SK-N-SH treated with all-trans-retinoic acid at 6 μM for 48 hours (cell line): ENCODE data around the gene FAM216A.

Source experiments
- ATAC-seq: fragments of 200-7000 bp; cut with Tn5 transposase; 3 replicates; pipeline ENCODE4 v1.9.1; 2020; ENCODE audit warnings: mild to moderate bottlenecking, moderate library complexity
- ARNTL ChIP-seq: fragments of 450-650 bp; formaldehyde crosslinking; IDR thresholded peaks from 2 replicates; pipeline ENCODE4 v1.5.0; 2020; ENCODE audit warnings: low read depth, mild to moderate bottlenecking, moderate library complexity, borderline replicate concordance
- BACH2 ChIP-seq: fragments of 250-450 bp; sonication (Bioruptor Pico); IDR thresholded peaks from 2 replicates; pipeline ENCODE4 v1.9.0; 2021; ENCODE audit warnings: mild to moderate bottlenecking, borderline replicate concordance
- CSDC2 ChIP-seq: fragments of 250-450 bp; sonication (Bioruptor Pico); IDR thresholded peaks from 2 replicates; pipeline ENCODE4 v1.5.0; 2020; ENCODE audit warnings: mild to moderate bottlenecking, moderate library complexity
- CSRNP3 ChIP-seq: fragments of 250-450 bp; sonication (Bioruptor Pico); IDR thresholded peaks from 2 replicates; pipeline ENCODE4 v1.5.1; 2021; ENCODE audit warnings: mild to moderate bottlenecking, moderate library complexity
- ESRRG ChIP-seq: fragments of 250-450 bp; sonication (Bioruptor Pico); IDR thresholded peaks from 2 replicates; pipeline ENCODE4 v1.6.1; 2021; ENCODE audit warnings: mild to moderate bottlenecking
- GLIS3 ChIP-seq: fragments of 250-450 bp; sonication (Bioruptor Pico); IDR thresholded peaks from 2 replicates; pipeline ENCODE4 v1.5.0; 2020; ENCODE audit warnings: mild to moderate bottlenecking, moderate library complexity
- ISL1 ChIP-seq: fragments of 250-450 bp; sonication (Bioruptor Pico); IDR thresholded peaks from 2 replicates; pipeline ENCODE4 v2.1.2; 2022; ENCODE audit warnings: mild to moderate bottlenecking, moderate library complexity
- OSR1 ChIP-seq: fragments of 250-450 bp; sonication (Bioruptor Pico); IDR thresholded peaks from 2 replicates; pipeline ENCODE4 v1.8.0; 2022; ENCODE audit warnings: moderate library complexity, mild to moderate bottlenecking, inconsistent platforms
- POU6F1 ChIP-seq: fragments of 250-450 bp; sonication (Bioruptor Pico); IDR thresholded peaks from 2 replicates; pipeline ENCODE4 v1.8.0; 2021; ENCODE audit warnings: low read depth, mild to moderate bottlenecking, moderate library complexity, borderline replicate concordance
- PPARA ChIP-seq: fragments of 250-450 bp; sonication (Bioruptor Pico); IDR thresholded peaks from 2 replicates; pipeline ENCODE4 v1.5.0; 2020; ENCODE audit warnings: mild to moderate bottlenecking, borderline replicate concordance
- SNAI2 ChIP-seq: fragments of 250-450 bp; sonication (Bioruptor Pico); IDR thresholded peaks from 2 replicates; pipeline ENCODE4 v1.5.0; 2020; ENCODE audit warnings: mild to moderate bottlenecking, moderate library complexity
- TCF4 ChIP-seq: fragments of 250-450 bp; sonication (Bioruptor Pico); IDR thresholded peaks from 2 replicates; pipeline ENCODE4 v1.8.0; 2021; ENCODE audit warnings: mild to moderate bottlenecking, moderate library complexity, borderline replicate concordance
- TOX ChIP-seq: fragments of 250-450 bp; sonication (Bioruptor Pico); IDR thresholded peaks from 2 replicates; pipeline ENCODE4 v1.8.0; 2021; ENCODE audit warnings: mild to moderate bottlenecking, moderate library complexity, borderline replicate concordance
- ZC3H10 ChIP-seq: fragments of 250-450 bp; sonication (Bioruptor Pico); IDR thresholded peaks from 2 replicates; pipeline ENCODE4 v1.5.1; 2021; ENCODE audit warnings: mild to moderate bottlenecking, moderate library complexity
- ZFP3 ChIP-seq: fragments of 250-450 bp; sonication (Bioruptor Pico); IDR thresholded peaks from 2 replicates; pipeline ENCODE4 v1.5.0; 2020; ENCODE audit warnings: mild to moderate bottlenecking, moderate library complexity
- ZFP30 ChIP-seq: fragments of 450-650 bp; formaldehyde crosslinking; IDR thresholded peaks from 2 replicates; pipeline ENCODE4 v1.5.0; 2022; ENCODE audit warnings: mild to moderate bottlenecking, moderate library complexity
- ZNF565 ChIP-seq: fragments of 450-650 bp; formaldehyde crosslinking; conservative IDR thresholded peaks from 2 replicates; pipeline ENCODE4 v1.5.0; 2020; ENCODE audit warnings: low read depth, mild to moderate bottlenecking, moderate library complexity
- ZNF70 ChIP-seq: fragments of 450-650 bp; formaldehyde crosslinking; IDR thresholded peaks from 2 replicates; pipeline ENCODE4 v1.5.0; 2020; ENCODE audit warnings: mild to moderate bottlenecking, moderate library complexity
- ZNF8 ChIP-seq: fragments of 450-650 bp; formaldehyde crosslinking; IDR thresholded peaks from 2 replicates; pipeline ENCODE4 v1.5.0; 2020; ENCODE audit warnings: mild to moderate bottlenecking, moderate library complexity
- TF ChIP-seq, protein P1 (sequence below): fragments of 250-450 bp; sonication (Bioruptor Pico); IDR thresholded peaks from 2 replicates; pipeline ENCODE4 v1.8.0; 2020; ENCODE audit warnings: mild to moderate bottlenecking, moderate library complexity, borderline replicate concordance
- TF ChIP-seq, protein P2 (sequence below): fragments of 250-450 bp; sonication (Bioruptor Pico); IDR thresholded peaks from 2 replicates; pipeline ENCODE4 v1.5.0; 2020; ENCODE audit warnings: mild to moderate bottlenecking, moderate library complexity
- TF ChIP-seq, protein P3 (sequence below): fragments of 250-450 bp; sonication (Bioruptor Pico); IDR thresholded peaks from 2 replicates; pipeline ENCODE4 v1.5.1; 2020; ENCODE audit warnings: low read depth, mild to moderate bottlenecking, moderate library complexity

FAM216A gene

DNA sequence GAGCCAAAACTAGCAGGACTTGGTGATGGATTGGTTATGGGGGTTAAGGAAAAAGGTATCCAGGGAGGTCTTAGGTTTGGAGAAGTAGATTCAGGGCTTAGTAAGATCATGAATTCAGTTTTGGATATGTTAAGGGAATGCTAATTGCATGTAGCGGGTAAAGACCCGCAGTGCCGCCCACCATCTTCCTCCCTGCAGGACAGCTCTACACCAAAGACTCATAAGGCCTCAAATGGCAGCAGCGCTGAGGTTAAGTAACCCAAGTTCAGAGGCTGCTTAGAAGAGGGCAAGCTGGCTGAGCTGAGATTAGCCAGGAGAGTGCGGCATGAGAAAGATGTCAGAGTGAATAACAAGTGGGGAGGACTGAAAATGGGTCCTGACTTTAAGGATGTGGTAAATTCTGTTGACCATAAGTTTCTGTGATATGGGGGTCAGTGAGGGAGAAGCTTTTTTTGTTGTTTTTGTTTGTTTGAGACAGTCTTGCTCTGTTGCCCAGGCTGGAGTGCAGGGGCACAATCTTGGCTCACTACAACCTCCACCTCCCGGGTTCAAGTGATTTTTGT is 59.7 kb downstream of the FAM216A start:
- ATAC-seq, result no peak
- no peak for TF ChIP-seq GLIS3 (CRISPR knock-in tag)
- no peak for TF ChIP-seq ESRRG (CRISPR knock-in tag)

GRCh38 chr12:110530511-110530910 is 61.9 kb downstream of the FAM216A start:
- ATAC-seq, result no peak

DNA sequence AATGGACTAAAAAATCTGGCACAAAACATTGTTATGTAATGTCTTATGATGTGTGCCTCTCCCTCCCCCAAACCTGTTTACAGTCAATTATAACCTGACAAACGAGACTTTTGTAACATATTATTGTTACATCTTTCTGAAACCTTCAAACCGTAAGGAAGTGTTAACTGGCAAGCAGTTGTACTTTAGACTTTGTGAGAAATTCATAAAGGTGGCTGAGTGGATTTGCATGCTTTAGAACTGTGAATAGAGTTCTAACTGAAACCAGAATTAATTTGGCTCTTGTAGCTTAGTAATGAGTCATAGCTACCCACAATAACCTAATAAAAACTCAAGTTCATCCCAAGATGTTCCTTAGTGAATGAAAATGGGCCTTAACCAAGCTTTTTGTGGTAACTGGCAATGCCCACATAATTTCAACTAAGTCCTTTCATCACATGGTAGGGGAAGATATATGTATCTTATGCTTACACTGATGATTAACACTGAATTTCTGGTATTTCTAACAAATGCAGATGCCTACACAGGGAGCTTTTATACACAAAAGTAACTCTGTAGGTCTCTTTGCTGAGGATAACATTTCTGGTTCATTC is 63.2 kb downstream of the FAM216A start:
- ATAC-seq, result peak; percentile 82
- TF ChIP-seq ESRRG (CRISPR knock-in tag), result no peak
- 0 out of 2 replicates have a peak, but pooled peaks have one; percentile 9 for TF ChIP-seq ISL1 (CRISPR knock-in tag)
- TF ChIP-seq, protein P1, sequence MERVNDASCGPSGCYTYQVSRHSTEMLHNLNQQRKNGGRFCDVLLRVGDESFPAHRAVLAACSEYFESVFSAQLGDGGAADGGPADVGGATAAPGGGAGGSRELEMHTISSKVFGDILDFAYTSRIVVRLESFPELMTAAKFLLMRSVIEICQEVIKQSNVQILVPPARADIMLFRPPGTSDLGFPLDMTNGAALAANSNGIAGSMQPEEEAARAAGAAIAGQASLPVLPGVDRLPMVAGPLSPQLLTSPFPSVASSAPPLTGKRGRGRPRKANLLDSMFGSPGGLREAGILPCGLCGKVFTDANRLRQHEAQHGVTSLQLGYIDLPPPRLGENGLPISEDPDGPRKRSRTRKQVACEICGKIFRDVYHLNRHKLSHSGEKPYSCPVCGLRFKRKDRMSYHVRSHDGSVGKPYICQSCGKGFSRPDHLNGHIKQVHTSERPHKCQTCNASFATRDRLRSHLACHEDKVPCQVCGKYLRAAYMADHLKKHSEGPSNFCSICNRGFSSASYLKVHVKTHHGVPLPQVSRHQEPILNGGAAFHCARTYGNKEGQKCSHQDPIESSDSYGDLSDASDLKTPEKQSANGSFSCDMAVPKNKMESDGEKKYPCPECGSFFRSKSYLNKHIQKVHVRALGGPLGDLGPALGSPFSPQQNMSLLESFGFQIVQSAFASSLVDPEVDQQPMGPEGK (CRISPR knock-in tag), result no peak

More at GRCh38 chr12:110530511-110530910, 61.9 kb downstream of the FAM216A start:
- no peak for TF ChIP-seq CSDC2 (CRISPR knock-in tag)
- no peak for TF ChIP-seq ISL1 (CRISPR knock-in tag)
- no peak for TF ChIP-seq ARNTL (CRISPR knock-in tag)
- TF ChIP-seq ESRRG (CRISPR knock-in tag), result no peak
- no peak for TF ChIP-seq ZNF70 (CRISPR knock-in tag)
- no peak for TF ChIP-seq ZNF565 (CRISPR knock-in tag)

- no peak for ATAC-seq
- no peak for TF ChIP-seq POU6F1 (CRISPR knock-in tag)
- no peak for TF ChIP-seq CSRNP3 (CRISPR knock-in tag)
- TF ChIP-seq, protein P2, sequence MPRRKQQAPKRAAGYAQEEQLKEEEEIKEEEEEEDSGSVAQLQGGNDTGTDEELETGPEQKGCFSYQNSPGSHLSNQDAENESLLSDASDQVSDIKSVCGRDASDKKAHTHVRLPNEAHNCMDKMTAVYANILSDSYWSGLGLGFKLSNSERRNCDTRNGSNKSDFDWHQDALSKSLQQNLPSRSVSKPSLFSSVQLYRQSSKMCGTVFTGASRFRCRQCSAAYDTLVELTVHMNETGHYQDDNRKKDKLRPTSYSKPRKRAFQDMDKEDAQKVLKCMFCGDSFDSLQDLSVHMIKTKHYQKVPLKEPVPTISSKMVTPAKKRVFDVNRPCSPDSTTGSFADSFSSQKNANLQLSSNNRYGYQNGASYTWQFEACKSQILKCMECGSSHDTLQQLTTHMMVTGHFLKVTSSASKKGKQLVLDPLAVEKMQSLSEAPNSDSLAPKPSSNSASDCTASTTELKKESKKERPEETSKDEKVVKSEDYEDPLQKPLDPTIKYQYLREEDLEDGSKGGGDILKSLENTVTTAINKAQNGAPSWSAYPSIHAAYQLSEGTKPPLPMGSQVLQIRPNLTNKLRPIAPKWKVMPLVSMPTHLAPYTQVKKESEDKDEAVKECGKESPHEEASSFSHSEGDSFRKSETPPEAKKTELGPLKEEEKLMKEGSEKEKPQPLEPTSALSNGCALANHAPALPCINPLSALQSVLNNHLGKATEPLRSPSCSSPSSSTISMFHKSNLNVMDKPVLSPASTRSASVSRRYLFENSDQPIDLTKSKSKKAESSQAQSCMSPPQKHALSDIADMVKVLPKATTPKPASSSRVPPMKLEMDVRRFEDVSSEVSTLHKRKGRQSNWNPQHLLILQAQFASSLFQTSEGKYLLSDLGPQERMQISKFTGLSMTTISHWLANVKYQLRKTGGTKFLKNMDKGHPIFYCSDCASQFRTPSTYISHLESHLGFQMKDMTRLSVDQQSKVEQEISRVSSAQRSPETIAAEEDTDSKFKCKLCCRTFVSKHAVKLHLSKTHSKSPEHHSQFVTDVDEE, result no peak
- TF ChIP-seq BACH2 (CRISPR knock-in tag), result no peak
- TF ChIP-seq, protein P3, sequence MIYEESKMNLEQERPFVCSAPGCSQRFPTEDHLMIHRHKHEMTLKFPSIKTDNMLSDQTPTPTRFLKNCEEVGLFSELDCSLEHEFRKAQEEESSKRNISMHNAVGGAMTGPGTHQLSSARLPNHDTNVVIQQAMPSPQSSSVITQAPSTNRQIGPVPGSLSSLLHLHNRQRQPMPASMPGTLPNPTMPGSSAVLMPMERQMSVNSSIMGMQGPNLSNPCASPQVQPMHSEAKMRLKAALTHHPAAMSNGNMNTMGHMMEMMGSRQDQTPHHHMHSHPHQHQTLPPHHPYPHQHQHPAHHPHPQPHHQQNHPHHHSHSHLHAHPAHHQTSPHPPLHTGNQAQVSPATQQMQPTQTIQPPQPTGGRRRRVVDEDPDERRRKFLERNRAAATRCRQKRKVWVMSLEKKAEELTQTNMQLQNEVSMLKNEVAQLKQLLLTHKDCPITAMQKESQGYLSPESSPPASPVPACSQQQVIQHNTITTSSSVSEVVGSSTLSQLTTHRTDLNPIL (CRISPR knock-in tag), result no peak
- TF ChIP-seq TOX (CRISPR knock-in tag), result no peak
- TF ChIP-seq ZNF70 (CRISPR knock-in tag), result no peak
- TF ChIP-seq SNAI2 (CRISPR knock-in tag), result no peak
- no peak for TF ChIP-seq ZFP30 (CRISPR knock-in tag)
- TF ChIP-seq ISL1 (CRISPR knock-in tag), result no peak
- TF ChIP-seq GLIS3 (CRISPR knock-in tag), result no peak
- TF ChIP-seq ZNF8, result no peak
- TF ChIP-seq TCF4 (CRISPR knock-in tag), result no peak
- no peak for TF ChIP-seq ARNTL (CRISPR knock-in tag)
- no peak for TF ChIP-seq PPARA
- TF ChIP-seq ZC3H10, result no peak
- TF ChIP-seq ZFP3, result no peak
- no peak for TF ChIP-seq ZNF565 (CRISPR knock-in tag)
- no peak for TF ChIP-seq OSR1 (CRISPR knock-in tag)
Observed at GRCh38 chr12:110532644-110533043, 64.0 kb downstream of the FAM216A start.
